Measurements from ENCODE around the gene HSP90AB1.

The HSP90AB1 gene

GRCh38 chr6:44246663-44247337 lies at the start of gene HSP90AB1:
HSP90AB1 (plus strand) TSS chr6:44247101; CDS start chr6:44248630, 1,529 bp downstream.
- peak; percentile 97 for DNase-seq

DNA sequence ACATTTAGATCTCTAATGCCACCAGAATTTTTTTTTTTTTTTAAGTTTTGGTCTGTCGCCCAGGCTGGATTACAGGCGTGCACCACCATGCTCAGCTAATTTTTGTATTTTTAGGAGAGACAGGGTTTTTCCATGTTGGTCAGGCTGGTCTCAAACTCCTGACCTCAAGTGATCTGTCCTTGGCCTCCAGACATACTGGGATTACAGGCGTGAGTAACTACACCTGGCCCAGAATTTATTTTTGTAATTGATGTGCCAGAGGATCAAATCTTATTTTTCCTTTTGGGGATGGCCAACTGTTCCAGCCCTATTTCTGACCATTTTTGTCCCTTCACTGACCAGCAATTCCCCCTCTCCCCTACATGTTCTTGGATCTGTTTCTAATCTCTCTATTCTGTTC lies 48.2 kb upstream of the HSP90AB1 start:
- no peak for DNase-seq

DNA sequence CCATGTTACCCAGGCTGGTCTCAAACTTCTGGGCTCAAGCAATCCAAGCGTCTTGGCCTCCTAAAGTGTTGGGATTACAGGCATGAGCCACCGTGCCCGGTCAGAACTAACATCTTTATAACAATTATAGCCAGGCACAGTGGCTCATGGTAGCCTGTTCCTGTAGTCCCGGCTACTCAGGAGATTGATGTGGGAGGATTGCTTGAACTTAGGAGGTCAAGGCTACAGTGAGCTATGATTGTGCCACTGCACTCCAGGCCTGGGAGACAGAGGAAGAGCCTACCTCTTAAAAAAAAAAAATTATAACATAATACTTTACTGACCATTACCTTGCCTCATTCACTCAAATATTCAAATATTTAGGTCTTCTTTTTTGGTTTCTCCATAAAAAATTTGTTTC lies 47.0 kb upstream of the HSP90AB1 start:
- DNase-seq, result no peak

GRCh38 chr6:44201200-44201599 lies 45.7 kb upstream of the HSP90AB1 start:
- no peak for DNase-seq

DNA sequence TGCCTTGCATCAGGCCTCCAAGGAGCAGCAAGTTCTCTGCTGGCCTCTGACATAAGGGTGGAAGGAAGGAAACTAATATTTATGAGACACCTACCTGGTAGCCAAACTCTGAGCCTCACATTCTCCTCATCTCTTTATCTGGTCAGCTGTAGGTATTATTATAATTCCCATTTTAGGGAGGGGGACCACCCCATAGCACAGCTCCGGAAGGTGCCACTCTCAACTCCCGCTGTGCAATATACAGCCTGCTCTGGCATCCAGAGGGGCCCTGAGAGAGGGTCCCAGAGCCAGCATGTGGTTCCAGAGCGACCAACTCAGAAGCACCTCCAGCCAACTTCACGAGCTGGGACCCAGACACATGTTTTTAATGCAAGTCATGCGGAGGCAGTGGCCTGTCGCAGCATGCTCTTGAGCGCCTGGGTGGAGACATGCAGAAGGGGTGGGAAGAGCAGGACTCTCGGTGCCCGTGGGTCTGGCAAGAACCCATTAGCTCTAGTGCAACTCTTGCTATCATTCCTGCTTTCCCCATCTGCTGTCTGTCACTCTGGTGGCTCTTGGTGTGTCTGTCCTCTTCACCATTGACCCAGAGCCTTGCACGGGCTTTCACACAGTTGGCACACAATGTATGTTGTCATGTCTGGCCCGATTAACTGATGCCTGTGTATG lies 45.1 kb upstream of the HSP90AB1 start:
- no peak for DNase-seq

GRCh38 chr6:44202332-44202971 lies 44.4 kb upstream of the HSP90AB1 start:
- DNase-seq, result no peak

DNA sequence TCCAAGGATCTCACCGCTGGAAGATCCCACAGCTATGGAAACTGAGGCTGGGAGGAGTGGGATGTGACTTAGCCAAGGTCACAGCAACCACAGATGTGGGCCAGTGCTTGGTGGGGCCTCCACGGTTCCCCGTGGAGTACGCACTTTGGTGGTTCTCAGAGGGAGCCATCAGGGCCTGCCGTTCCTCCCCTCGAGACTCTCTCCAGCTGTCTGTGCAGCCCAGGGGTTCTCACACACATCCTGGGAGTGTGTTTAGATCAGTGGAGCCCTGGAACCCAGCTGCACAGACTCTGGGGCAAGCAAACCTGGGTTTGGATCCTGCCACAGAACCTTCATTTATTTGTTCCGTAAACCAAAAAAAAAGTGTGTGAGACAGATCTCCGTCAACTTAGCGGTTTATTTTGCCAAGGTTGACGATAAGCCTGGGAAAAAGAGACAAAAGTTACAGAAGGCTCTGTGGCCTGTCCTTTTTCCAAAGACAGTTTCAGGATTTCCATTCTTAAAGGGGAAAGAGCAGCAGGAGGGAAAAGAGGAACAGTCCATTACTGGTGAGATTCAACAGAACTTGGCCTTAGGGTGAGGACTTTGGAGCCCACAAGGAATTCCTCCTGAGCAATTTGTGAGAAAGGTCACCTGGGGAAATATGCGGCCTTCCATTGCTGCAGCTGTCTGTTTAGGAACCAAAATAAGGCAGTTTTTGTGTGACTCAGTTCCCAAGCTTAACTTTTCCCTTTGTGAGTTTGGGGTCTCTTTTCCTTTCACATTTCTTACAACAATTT lies 43.7 kb upstream of the HSP90AB1 start:
- DNase-seq, result no peak

DNA sequence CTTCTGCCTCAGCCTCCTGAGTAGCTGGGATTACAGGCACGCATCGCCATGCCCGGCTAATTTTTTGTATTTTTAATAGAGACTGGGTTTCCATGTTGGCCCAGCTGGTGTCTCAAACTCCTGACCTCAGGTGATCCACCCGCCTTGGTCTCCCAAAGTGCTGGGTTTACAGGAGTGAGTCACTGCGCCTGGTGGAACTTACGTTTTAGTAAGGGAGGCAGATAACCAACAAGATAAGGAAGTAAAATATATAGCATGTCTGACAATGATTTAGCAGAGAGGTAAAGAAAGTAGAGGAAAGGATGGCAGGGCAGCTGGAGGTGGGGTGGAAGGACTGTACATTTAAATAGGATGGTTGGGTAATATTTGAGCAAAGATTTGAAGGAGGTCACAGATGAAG lies 42.9 kb upstream of the HSP90AB1 start:
- no peak for DNase-seq

DNA sequence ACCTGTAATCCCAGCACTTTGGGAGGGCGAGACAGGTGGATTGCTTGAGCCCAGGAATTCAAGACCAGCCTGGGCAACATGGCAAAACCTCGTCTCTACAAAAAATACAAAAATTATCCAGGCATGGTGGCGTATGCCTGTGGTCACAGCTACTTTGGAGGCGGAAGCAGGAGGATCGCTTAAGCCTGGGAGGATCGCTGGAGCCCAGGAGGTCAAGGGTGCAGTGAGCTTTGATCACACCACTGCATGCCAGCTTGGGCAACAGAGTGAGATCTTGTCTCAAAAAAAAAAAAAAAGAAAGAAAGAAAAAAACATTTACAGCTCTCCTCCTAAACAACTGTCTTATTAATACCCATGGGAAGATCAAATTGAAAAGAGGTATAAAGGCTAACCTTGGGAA lies 38.9 kb upstream of the HSP90AB1 start:
- no peak for DNase-seq

DNA sequence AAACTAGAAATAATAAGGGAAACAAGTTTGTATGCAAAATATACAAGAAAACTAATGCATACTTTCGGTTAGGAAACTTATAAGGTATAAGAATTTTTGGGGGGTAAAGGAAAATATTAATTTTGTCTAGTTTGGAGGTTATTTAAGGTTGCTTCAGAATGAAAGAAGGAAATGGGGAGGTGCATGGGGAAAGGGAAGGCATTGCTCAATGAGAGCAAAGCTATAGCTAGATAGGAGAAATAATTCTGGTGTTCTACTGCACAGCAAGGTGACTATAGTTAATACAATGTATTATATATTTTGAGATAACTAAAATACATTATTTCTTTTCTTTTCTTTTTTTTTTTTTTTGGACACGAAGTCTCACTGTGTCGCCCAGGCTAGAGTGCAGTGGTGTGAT lies 35.6 kb upstream of the HSP90AB1 start:
- no peak for DNase-seq

DNA sequence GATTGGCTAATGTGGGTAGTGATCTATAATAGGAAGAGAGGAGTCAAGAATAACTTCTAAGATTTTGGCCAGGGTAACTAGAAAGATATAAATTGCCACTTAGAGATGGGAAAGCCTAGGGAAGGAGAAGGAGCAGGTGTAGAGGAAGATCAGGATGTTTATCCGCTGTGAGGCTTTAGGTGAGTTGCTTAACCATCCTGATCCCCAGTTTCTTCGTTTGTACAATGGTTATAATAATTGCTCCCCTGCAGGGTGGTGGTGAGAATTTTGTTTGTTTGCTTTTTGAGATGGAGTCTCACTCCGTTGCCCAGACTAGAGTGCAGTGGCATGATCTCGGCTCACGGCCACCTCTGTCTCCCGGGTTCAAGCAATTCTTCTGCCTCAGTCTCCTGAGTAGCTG lies 32.6 kb upstream of the HSP90AB1 start:
- no peak for DNase-seq

DNA sequence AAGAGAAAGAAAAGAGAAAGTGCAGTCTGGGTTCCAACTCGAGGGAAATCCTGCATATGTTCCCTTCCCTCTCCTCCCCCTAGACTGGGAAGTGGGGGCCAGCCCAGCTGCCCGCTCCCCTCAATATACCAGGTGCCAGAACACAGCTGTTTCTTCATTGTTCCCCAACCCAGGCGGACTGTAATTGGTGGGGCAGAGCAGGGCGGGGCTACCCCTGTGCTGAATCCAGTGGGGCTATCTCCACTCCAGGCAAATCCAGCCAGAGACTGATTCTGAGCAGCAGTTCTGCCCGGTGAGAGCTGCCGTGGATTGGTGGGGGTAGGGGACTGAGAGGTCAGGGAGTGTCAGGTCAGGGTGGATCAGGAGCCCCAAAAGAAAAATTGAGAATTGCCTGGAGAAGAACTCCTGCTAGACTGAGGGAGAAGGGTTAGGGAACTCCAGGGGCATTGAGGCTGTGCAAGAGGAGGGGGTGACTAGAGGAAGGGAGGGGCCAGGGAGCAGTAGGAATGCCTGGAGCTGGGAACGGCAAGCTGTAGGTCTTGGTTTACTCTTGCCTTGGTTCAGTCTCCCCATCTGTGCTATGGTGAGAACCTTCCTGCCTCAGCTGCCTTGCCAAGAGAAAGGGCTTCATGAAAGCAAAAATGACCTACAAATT lies 30.1 kb upstream of the HSP90AB1 start, which contains the start of gene MYMX:
Gene MYMX (plus strand): TSS at position 250 of the 655 bp plus-strand sequence. CDS start 546 bp downstream, outside the sequence.
- no peak for DNase-seq

DNA sequence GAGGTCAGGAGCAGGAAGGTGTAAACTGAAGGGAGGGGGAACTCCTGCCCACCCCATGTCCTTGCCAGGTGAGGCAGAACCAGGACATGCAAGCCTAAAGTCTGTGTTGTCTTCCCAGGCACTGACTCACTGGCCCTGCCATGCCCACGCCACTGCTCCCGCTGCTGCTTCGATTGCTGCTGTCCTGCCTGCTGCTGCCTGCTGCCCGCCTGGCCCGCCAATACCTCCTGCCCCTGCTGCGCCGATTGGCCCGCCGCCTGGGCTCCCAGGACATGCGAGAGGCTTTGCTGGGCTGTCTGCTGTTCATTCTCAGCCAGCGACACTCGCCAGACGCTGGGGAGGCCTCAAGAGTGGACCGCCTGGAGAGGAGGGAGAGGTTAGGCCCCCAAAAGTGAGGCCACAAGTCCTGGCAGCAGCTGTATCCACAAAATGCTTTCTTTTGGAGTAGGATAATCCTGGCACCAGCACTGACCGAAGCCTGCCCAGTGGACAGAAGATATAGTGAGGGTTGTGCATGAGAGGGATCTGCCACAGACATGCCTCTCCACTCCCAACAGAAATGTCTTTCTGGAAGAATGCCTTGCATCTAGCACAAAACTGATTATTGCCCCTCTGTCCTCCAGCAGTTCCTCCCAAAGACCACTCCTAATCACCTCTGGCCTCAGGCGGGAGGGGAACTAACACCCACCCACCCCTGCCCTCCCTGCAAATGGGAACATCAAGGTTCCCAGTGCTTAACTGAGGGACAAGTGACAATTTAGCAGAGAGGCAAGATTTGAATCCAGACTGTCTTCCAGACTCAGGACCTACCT lies 29.4 kb upstream of the HSP90AB1 start:
- DNase-seq, result no peak

GRCh38 chr6:44219053-44219814 lies 27.7 kb upstream of the HSP90AB1 start:
- no peak for DNase-seq

DNA sequence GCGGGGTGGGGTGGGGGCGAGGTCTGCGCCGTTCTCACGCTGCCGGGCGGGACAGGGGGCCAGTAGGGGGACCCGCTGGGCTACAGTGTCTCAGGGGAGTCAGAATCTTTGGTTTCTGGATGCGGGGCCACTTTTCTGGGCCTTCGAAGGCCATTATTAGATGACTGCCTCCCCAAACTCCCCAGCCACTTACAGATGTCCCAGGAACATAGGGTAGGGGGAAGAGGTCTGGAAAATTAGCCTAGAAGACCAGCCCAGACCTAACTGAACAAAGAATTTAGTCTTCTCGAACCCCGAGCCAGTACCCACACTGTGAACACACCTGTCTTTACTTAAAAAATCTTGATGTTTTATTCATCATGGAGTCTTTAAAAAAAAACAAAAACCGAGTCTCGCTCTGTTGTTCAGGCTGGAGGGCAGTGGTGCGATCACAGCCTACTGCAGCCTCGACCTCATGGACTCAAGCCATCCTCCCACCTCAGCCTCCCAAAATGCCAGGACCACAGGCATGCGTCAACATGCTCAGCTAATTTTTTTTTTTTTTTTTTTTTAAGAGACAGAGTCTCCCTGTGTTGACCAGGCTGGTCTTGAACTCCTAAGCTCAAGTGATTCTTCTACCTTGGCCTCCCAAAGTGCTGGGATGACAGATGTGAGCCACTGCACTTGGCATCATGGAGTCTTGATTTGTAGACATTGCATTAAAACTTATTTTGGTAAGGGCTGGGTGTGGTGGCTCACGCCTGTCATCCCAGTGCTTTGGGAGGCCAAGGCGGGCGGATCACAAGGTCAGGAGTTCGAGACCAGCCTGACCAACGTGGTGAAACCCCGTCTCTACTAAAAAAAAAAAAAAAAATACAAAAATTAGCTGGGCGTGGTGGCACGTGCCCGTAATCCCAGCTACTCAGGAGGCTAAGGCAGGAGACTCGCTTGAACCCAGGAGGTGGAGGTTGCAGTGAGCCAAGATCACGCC lies 26.8 kb upstream of the HSP90AB1 start:
- no peak for DNase-seq

GRCh38 chr6:44220913-44221290 lies 26.0 kb upstream of the HSP90AB1 start:
- DNase-seq, result no peak

GRCh38 chr6:44221291-44221960 lies 25.5 kb upstream of the HSP90AB1 start:
- peak; percentile 49 for DNase-seq

DNA sequence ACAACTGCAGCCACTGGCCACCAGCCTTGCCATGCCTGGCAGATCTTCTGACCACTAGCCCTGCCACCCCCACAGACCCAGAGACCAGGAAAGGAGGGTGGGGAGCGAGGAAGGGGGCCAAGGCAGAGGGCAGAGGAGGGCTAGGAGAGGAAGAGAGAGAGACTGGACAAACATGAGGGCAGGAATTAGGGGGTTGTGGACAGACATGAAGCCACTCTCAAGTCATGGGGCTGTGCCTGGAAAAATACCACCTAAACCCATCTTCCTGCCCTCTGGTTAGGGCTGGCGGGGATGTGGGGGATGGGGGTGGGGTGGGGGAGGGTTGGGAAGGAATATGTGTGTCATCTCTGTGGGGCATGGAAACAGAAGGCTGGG lies 25.0 kb upstream of the HSP90AB1 start:
- no peak for DNase-seq

Measured in activated T-cell treated with anti-CD3 and anti-CD28 coated beads for 4 hours (primary cell).